Activated T-cell treated with anti-CD3 and anti-CD28 coated beads, Interleukin-2, amount 50 U/mL, for 4 hours (primary cell): ENCODE data around the gene C1QTNF12. TPM values are rescaled to one million over a fixed set of nuclear protein-coding genes. Genes with fewer than 3 reads are reported as not detected.
"Not testable (repeated sequence)": the region's sequence is repeated elsewhere in the genome, so short reads cannot be mapped to it uniquely, and the experiment has no call there.

ENCODE experiments used
- ATAC-seq, 2 donors: fragments of 200-7000 bp; cut with Tn5 transposase; one replicate each; pipeline ENCODE4 v1.10.0; 2021
- DNase-seq: peaks from one replicate; pipeline ENCODE4 v3.0.0-alpha.2; 2020
- H3K27me3 Mint-ChIP-seq: one replicate; pipeline ENCODE4 v1.8.0; 2021; ENCODE audit warnings: low read depth, mixed read lengths
- H3K36me3 Mint-ChIP-seq: one replicate; pipeline ENCODE4 v1.8.0; 2022; ENCODE audit warnings: mixed read lengths; ENCODE audit not compliant: insufficient read depth
- H3K4me1 Mint-ChIP-seq: one replicate; pipeline ENCODE4 v1.8.0; 2021; ENCODE audit warnings: low read depth, mixed read lengths
- H3K4me3 Mint-ChIP-seq: one replicate; pipeline ENCODE4 v1.8.0; 2021; ENCODE audit warnings: mild to moderate bottlenecking, moderate library complexity, mixed read lengths
- H3K9me3 Mint-ChIP-seq: one replicate; pipeline ENCODE4 v1.8.0; 2021; ENCODE audit warnings: mixed read lengths
- total RNA-seq, 3 donors: library from RNA; stranded (reverse); gene quantifications; one replicate each; pipeline ENCODE4 v1.2.1, GENCODE V29; 2021

C1QTNF12 gene
- total RNA-seq, 3 donors from 2014 or later, result 1.6 to 2.2 (median 2.1) TPM

DNA sequence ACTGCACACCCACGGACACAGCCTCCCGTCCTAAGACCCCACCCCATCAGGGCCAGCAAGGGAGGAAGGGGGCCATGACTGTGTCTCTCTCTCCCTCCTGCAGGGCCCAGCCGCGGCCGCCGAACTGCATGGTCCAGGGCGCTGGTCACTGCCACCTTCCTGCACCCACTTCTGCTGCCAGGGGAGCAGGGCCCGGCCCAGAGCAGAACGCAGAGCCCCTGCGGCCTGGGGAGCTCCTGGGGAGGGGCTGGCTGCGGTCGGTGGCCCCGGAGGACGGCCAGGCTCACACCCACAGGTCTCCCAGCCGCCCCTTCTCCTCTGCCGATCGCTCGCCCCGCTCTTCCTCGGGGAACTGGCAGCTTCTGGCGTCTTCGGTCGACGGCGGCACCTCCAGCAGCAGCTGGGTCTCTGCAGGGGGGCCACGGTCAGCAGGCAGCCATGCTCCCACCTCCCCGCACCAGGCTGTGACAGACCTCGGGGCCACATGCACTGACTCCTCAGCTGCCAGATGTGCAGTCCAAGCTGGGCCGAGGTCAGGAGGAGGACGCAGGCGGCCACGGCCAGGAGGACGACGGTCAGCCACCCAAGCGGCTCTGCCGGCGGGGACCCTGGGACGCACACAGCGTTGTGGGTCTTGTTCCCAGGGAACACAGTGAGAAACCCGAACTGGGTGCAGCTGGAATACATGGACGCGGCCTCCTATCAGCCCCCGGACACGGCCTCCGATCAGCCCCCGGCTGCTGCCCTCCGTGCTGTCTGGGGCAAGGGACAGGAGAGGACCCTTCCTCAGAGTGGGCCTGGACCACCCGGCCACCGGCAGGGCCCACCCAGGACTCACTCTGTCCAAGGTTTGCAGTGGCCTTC lies 42.7 kb downstream of the C1QTNF12 start:
- Mint-ChIP-seq H3K4me3 (peak overlapping the region; percentile 58), H3K27me3 (no peaks in the 10 kb centered on the region), H3K36me3 (no peaks in the 10 kb centered on the region), H3K4me1 (peaks cover 24% of the 10 kb centered on the region), H3K9me3 (no peaks in the 10 kb centered on the region)
- ATAC-seq (no peak), DNase-seq (peak; percentile 7)

DNA sequence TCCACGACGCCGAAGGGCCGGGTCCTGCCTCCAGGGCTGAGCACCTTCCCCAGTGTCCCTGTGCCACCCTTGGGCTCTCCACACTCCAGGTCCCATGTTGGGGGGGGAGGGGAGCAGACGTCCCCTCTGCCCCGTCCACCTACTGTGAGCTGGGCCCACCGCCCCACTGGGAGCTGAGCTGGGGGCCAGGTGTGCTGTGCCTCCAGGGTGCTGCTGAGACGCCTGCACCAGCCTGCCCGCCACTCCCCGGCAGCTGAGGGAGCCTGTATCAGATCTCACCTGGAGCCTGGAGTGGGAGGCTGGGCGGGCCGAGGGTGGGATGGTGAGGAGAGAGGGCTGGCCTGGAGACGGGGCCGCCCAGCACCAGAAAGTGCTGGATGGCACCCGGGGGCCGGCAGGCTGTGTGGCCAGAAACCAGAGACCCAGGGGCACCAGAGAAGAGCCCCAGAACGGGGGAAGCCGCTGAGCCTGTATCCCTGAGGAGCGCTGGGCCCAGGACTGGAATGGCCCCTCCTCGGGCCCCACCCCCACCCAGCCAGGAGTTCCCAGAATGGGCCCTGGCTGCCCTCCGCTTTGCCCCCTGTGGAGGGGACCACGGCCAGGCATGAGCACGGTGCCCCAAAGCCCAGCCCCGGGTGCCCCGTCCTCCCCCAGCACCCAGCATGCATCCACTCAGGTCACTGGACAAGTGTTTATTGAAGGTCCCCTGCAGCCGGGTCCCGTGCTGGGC lies 43.5 kb downstream of the C1QTNF12 start:
- Mint-ChIP-seq H3K36me3 (no peaks in the 10 kb centered on the region), H3K27me3 (no peaks in the 10 kb centered on the region), H3K4me1 (peaks cover 19% of the 10 kb centered on the region), H3K4me3 (no peak overlapping the region), H3K9me3 (no peaks in the 10 kb centered on the region)
- ATAC-seq, result no peak
- DNase-seq, result no peak

DNA sequence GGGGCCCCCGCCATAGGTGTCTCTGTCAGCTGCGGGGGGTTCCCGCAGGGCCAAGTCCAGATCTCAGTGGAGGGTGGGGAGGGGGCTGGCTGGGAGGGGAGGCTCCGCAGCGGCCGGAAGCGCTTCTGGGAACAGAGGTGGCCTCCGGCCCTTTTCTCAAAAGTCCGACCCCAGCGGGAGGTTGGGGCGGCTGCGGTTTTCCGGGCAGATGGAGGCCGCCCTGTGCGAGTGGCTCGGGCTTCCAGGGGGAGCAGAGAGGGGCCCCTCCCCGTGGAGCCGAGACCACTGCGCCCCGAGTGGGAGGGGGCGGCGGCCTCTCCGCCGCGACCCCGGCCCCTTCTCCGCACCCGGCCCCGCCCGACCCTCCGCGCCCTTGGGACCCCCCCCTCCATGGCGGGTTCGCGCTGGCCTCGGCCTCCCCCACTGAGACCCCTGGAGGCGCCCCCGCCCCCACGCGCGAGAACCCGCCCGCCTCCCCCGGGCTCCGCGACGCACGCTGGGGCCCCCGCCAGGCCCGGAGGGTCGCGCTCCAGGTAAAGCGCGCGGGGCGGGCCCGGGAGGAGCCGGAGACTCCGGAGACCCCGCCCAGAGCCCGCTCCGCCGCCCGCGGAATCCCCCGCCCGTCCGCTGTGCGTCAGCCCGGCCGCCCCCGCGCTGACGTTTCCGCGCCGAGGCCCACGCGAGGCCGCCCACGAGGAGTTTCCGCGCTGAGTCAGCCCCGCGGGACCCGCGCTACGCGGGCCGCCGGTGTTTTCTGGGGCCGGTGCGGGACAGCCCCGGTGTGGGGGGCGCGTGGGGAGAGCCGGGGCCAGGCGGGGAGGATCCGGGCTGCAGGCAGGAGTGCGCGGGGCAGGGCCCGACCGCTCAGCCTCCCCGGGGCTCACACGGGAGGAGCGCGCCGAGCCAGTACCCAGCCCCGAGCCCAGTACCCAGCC lies 45.4 kb downstream of the C1QTNF12 start:
- DNase-seq, result peak; percentile 95
- Mint-ChIP-seq H3K36me3 (no peaks in the 10 kb centered on the region), H3K4me3 (peak overlapping the region; percentile 71), H3K9me3 (no peaks in the 10 kb centered on the region), H3K27me3 (no peaks in the 10 kb centered on the region), H3K4me1 (peaks cover 8% of the 10 kb centered on the region)
- peak; percentile 83 to 84 for ATAC-seq

DNA sequence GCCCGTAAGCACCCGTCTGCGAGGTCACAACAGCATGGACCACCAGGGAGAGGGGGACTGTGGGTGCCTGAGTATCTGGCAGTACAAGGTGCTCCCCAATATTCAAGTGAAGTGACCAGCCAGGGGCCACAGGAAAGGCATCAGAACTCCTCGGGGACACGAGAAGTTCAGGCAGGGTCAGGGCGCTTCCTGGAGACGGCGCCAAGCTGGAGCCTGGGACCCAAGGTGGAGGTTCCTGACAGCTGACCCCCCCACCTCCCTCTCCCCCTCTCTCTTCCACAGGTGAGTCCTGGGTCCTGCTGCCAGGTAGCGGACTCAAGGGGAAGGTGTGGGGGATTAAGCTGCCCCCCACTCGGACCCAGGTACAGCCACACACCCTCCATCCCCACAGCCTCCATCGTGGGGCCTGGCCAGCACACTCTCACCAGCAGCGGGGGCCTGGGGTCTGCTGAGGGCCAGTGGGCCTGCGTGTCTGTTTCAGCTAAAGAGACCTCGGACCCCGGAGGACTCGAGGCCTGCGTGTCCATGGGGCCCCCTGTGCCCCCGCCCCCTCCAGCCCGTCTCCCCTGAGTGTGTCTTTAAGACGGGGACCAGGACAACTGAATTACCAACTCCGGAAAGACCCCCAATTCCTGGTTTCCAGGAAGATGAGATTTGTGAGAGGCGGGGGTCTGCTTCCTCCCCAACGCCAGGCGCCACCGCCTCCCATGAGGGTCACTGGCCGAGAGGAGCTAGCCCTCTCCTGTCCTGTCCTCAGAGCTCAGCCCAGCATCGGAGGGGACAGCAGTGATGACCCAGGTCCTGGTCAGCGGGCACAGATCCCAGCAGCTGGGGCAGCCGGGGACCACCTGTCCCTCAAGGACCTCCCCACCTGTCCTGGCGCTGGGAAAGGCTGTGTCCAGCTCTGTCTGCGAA lies 46.3 kb downstream of the C1QTNF12 start:
- peak overlapping the region; percentile 71 for H3K4me3 Mint-ChIP-seq
- H3K9me3 Mint-ChIP-seq, result peaks cover under 1% of the 10 kb centered on the region
- no peaks in the 10 kb centered on the region for H3K36me3 Mint-ChIP-seq
- no peak for DNase-seq
- no peak for ATAC-seq
- H3K27me3 Mint-ChIP-seq, result no peaks in the 10 kb centered on the region
- peaks cover 8% of the 10 kb centered on the region for H3K4me1 Mint-ChIP-seq

DNA sequence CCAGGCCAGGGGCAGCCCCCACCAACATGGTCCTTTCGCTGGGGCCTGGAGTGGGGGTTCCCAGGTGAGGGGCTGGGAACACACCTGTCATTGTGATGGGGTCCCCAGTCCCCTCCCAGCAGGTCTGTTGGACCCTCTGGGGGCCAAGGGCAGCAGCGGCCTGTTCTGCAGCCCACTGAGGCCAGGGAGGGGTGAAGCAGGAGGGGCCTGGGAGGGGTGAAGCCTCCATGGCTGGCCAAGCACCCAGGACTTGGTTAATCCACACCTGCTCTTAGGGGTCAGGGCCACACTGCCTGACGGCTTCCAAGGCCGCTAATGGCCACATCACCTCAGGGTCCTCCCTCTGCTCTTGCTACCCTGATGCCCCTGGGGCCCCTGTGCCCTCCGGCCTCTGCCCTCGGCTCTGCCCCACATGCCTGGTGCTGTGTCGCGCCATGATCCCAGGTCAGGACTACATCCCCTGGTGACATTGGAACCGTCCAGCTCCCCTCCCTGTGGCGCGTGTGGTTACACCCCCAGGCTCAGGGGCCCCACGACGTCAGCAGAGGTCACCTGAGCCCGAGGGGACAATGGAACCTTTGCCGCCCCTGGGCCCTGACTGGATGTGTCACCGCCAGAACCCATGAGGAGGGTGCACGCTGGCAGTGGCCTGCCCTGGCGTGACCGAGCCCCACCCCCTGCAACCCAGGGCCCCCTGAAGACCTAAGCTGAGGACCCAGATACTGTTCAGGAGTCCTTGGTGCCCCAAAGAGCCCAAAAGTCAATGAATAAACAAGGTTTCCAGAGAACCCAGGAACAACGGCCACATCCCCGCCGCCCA lies 47.2 kb downstream of the C1QTNF12 start:
- peaks cover 8% of the 10 kb centered on the region for H3K4me1 Mint-ChIP-seq
- H3K4me3 Mint-ChIP-seq, result peak overlapping the region; percentile 71
- peaks cover 7% of the 10 kb centered on the region for H3K9me3 Mint-ChIP-seq
- no peaks in the 10 kb centered on the region for H3K27me3 Mint-ChIP-seq
- no peaks in the 10 kb centered on the region for H3K36me3 Mint-ChIP-seq
- ATAC-seq, result no peak
- no peak for DNase-seq

DNA sequence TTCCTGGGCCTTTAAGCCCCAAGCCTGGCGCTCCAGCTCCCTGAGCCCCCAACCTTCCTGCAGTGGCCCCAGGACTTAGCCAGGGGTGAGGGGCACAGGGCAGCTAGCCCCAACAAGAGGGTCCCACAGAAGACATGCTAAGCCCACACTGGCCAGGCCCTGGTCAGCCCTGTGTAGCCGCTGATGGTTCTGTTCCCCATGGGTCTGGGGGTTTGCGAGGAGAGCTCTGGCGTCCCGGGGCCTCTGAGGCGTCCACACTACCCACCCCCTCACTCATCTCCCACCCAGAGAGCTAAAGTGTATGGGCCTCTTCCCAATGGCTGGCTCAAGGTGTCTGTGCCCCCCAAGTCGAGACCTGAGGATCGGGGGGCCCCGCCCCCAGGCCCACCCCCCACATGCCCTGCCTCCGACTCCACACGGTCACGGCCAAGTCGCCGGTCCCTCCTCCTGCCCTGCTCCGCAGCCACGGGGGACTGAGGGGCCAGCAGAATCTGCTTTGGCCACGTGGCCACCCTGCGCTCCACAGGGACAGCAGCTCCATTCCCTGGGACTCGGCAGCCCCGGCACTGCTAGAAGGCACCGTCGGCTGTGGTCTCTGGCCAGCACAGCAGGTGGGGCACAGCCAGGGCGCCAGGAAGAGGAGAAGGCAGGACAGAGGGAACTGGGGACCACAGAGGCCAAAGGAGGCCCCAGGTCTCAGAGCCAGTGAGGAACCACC lies 47.9 kb downstream of the C1QTNF12 start:
- no peaks in the 10 kb centered on the region for H3K27me3 Mint-ChIP-seq
- no peak for DNase-seq
- no peak overlapping the region for H3K4me3 Mint-ChIP-seq
- ATAC-seq, result no peak
- H3K4me1 Mint-ChIP-seq, result peaks cover 8% of the 10 kb centered on the region
- peaks cover 7% of the 10 kb centered on the region for H3K9me3 Mint-ChIP-seq
- H3K36me3 Mint-ChIP-seq, result no peaks in the 10 kb centered on the region

DNA sequence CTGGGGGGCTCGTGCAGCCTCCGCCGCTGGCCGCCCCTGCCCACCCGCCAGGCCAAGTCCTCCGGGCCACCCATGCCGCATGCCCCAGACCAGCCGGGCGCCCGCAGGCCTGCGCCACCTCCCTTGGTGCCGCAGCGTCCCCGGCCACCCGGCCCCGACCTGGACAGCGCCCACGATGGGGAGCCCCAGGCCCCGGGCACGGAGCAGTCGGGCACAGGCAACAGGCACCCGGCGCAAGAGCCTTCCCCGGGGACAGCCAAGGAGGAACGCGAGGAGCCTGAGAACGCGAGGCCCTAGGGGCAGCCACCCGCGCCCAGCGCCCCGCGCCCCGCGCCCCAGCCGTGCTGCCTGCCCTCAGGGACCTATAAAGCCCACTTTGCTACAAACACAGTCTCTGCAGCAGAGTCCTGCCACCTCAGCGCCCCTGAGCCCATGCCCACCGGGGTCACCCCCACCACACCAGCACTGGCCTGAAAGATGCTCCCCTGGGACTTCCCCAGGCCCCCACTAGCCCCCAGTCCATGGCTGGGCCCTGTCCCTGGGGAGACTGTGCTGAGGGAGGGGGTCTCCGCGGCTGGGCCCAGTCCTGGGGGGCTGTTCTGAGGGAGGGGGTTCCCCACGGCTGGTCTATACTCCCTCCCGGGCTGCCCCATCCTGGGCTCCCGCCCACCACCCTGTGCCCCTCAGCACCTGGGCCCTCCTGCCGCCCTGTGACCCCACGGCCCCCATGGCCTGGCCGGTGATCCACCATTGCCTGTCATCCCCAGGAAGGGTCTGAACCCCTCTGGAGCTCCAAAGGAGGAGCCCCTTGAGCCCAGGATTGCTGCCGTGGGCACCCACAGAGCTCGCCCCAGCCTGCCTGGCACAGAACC lies 48.7 kb downstream of the C1QTNF12 start:
- no peak for DNase-seq
- ATAC-seq, result no peak
- Mint-ChIP-seq H3K27me3 (no peaks in the 10 kb centered on the region), H3K36me3 (no peaks in the 10 kb centered on the region), H3K4me1 (peaks cover 8% of the 10 kb centered on the region), H3K4me3 (no peak overlapping the region), H3K9me3 (peaks cover 7% of the 10 kb centered on the region)

DNA sequence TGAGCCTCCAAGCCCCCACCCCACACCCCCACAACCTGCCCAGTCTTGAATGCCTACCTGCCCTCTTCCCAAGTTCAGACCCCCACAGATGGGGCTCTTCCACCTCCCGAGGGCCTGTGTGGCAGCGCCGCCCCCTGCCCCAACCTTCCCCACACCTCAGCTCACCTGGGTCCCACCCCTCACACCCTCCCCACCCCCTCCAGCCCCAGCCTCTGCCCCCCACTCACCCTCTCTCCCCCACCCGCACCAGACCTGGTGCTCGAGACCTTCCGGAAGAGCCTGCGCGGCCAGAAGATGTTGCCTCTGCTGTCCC lies 49.4 kb downstream of the C1QTNF12 start:
- no peak overlapping the region for H3K4me3 Mint-ChIP-seq
- H3K4me1 Mint-ChIP-seq, result peaks cover 8% of the 10 kb centered on the region
- H3K9me3 Mint-ChIP-seq, result peaks cover 8% of the 10 kb centered on the region
- ATAC-seq (no peak), DNase-seq (no peak)
- no peaks in the 10 kb centered on the region for H3K27me3 Mint-ChIP-seq
- no peaks in the 10 kb centered on the region for H3K36me3 Mint-ChIP-seq

DNA sequence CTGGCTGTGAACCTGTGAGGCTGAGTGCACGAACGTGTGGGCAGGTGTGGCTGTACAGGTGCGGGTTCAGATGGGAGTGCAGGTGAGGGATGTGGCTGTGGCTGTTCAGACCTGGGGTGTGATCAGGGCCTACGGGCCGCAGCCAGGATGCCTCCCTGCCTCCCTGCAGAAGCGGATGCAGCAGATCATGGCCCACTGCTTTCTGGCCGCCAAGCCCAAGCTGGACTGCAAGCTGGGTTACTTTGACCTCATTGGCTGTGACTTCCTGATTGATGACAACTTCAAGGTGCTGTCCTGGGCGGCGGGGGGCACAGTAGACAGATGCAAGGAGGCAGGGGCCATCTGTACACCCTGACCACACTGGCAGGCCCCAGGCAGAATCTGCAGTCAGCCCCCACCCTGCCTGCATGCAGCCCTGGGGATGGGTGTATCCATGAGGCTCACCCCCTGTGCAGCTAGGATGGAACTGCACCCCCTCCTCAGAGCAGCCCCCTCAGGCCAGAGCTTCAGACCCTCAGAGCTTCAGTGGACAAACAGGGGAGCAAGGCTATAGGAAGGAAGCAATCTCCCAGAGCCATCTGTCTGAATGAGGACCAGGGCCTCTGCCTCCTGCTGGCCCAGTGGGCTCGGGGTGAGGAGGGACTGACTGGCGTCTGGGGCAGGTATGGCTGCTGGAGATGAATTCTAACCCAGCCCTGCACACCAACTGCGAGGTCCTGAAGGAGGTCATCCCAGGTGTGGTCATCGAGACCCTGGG lies 49.9 kb downstream of the C1QTNF12 start:
- Mint-ChIP-seq H3K4me1 (peaks cover 8% of the 10 kb centered on the region), H3K4me3 (no peak overlapping the region), H3K9me3 (peaks cover 13% of the 10 kb centered on the region), H3K36me3 (no peaks in the 10 kb centered on the region), H3K27me3 (no peaks in the 10 kb centered on the region)
- ATAC-seq (no peak), DNase-seq (no peak)

DNA sequence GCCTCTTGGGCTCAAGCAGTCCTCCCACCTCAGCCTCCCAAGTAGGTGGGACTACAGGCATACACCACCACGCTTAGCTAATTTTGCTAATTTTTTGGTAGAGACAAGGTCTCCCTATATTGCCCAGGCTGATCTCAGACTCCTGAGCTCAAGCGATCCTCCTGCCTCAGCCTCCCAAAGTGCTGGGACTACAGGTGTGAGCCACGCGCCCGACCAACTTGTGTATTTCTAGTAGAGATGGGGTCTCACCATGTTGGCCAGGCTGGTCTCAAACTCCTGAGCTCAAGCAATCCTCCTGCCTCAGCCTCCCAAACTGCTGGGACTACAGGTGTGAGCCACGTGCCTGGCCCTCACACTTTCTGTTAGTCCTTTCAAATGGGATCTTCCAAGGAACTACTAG lies 50.8 kb downstream of the C1QTNF12 start:
- H3K4me3 Mint-ChIP-seq, H3K36me3 Mint-ChIP-seq, DNase-seq, H3K27me3 Mint-ChIP-seq, H3K4me1 Mint-ChIP-seq, ATAC-seq: not testable (repeated sequence)
- H3K9me3 Mint-ChIP-seq, result peaks cover 13% of the 10 kb centered on the region

DNA sequence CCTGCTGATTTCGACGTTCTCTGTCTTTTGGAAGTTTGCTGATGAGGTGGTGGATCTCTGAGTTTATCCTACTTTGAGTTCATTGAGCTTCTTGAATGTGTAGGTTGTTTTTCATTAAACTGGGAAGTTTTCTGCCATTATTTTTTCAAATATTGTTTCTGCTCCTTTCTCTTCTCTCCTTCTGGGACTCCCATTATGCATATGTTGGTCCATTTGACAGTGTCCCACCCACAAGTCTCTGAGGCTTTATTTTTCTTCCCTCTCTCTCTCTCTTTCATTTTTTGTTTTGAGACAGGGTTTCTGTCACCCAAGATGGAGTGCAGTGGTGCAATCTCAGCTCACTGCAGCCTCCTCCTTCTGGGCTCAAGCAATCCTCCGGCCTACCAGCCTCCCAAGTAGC lies 51.8 kb downstream of the C1QTNF12 start:
- Mint-ChIP-seq H3K36me3 (no peaks in the 10 kb centered on the region), H3K4me1 (peaks cover 2% of the 10 kb centered on the region), H3K9me3 (peaks cover 13% of the 10 kb centered on the region), H3K4me3 (no peak overlapping the region), H3K27me3 (no peaks in the 10 kb centered on the region)
- DNase-seq, result no peak
- ATAC-seq, result no peak
